Lower leg skin (tissue), 4 donors: ENCODE measurements around the gene LIPK. TPM values are rescaled to one million over a fixed set of nuclear protein-coding genes. Genes with fewer than 3 reads are reported as not detected.

Experiments
- DNase-seq, 2 donors: peaks; one replicate each; pipeline ENCODE4 v3.0.0-alpha.2; 2019; ENCODE audit warnings: low spot score in 2 of 2
- H3K4me3 ChIP-seq: fragments of 200-600 bp; sonication (generic); 2 replicates; pipeline ENCODE4 v1.5.1; 2017; ENCODE audit warnings: mild to moderate bottlenecking, low read depth; ENCODE audit not compliant: poor library complexity, severe bottlenecking
- CTCF ChIP-seq, 3 donors: fragments of 450-650 bp; IDR thresholded peaks; one replicate each; pipeline ENCODE4 v1.5.1; 2016; ENCODE audit warnings: antibody characterized with exemption in 3 of 3, mild to moderate bottlenecking in 3 of 3, moderate library complexity in 2 of 3
- POLR2A ChIP-seq, 2 donors: fragments of 450-650 bp; IDR thresholded peaks; one replicate each; pipeline ENCODE4 v1.6.1; 2016 to 2017; ENCODE audit warnings: antibody characterized with exemption in 2 of 2, mild to moderate bottlenecking in 1 of 2, moderate library complexity in 1 of 2
- WGBS, 2 donors: methylation state at CpG; one replicate each; pipeline ENCODE4 v1.1.5; 2018; 5-methylcytosine and 5-hydroxymethylcytosine counted together
- intact Hi-C: fragments of 100-400 bp; cut with DNase I; formaldehyde crosslinking; loops from one replicate; pipeline ENCODE4 v1.15.0; 2023; ENCODE audit warnings: low total_unique reads
- total RNA-seq, 4 donors: library from RNA; depleted of rRNA; stranded (reverse); fragments of >200 nt; gene quantifications; one replicate each; pipeline ENCODE4 v1.1.0, GENCODE V29; 2016

Gene LIPK
- total RNA-seq, 4 donors from 2014 or later, result 17.4 to 60.3 (median 27.5) TPM

- intact Hi-C loops, result no loop called here
- no peak for TF ChIP-seq CTCF (IDR thresholded peaks at IDR 0.05)
- TF ChIP-seq POLR2A (IDR thresholded peaks at IDR 0.05), result no peak
- no peak for DNase-seq
- H3K4me3 ChIP-seq, result no peak overlapping the region
Measured at GRCh38 chr10:88754287-88754686, 48.2 kb downstream of the LIPK start.

- 64 to 72% methylated on average over 3 of the region's 3 CpGs for WGBS, 2 donors
- no peak overlapping the region for H3K4me3 ChIP-seq
- no peak for DNase-seq
- intact Hi-C loops, result no loop called here
- no peak for TF ChIP-seq POLR2A (IDR thresholded peaks at IDR 0.05)
- no peak for TF ChIP-seq CTCF (IDR thresholded peaks at IDR 0.05)
Measured at GRCh38 chr10:88755753-88756152, 49.7 kb downstream of the LIPK start.

GRCh38 chr10:88756660-88757059, 50.6 kb downstream of the LIPK start:
- H3K4me3 ChIP-seq, result no peak overlapping the region
- TF ChIP-seq POLR2A (IDR thresholded peaks at IDR 0.05), result no peak
- no peak for TF ChIP-seq CTCF (IDR thresholded peaks at IDR 0.05)
- intact Hi-C loops, result no loop called here
- 0 to 56% methylated on average over 1 of the region's 1 CpG for WGBS, 2 donors
- DNase-seq, result no peak

GRCh38 chr10:88759366-88760101, 53.5 kb downstream of the LIPK start, which contains the start of gene LIPN:
TSS of gene LIPN (plus strand) at chr10:88760020. CDS start at chr10:88761406, 1,386 bp downstream.
- DNase-seq, result peak in 1 of 2 donors; percentile 34
- intact Hi-C loops, result no loop called here
- no peak for TF ChIP-seq CTCF (IDR thresholded peaks at IDR 0.05)
- no peak for TF ChIP-seq POLR2A (IDR thresholded peaks at IDR 0.05)
- 69 to 77% methylated on average over 7 of the region's 7 CpGs for WGBS, 2 donors
- H3K4me3 ChIP-seq, result no peak within 1 kb of the TSS

- intact Hi-C loops, result no loop called here
- 71 to 81% methylated on average over 1 of the region's 1 CpG for WGBS, 2 donors
- H3K4me3 ChIP-seq, result no peak overlapping the region
- DNase-seq, result no peak
- TF ChIP-seq CTCF (IDR thresholded peaks at IDR 0.05) (no peak), POLR2A (IDR thresholded peaks at IDR 0.05) (no peak)
Measured at GRCh38 chr10:88762906-88763305, 56.9 kb downstream of the LIPK start.

- WGBS, 2 donors, result 37 to 50% methylated on average over 1 of the region's 1 CpG
- no peak for DNase-seq
- intact Hi-C loops, result no loop called here
- TF ChIP-seq POLR2A (IDR thresholded peaks at IDR 0.05), result no peak
- TF ChIP-seq CTCF (IDR thresholded peaks at IDR 0.05), result no peak
- H3K4me3 ChIP-seq, result no peak overlapping the region
Measured at GRCh38 chr10:88763441-88763840, 57.4 kb downstream of the LIPK start.
